Osteoblast (primary cell): Measurements from ENCODE around the gene INVS. TPM values are rescaled to one million over a fixed set of nuclear protein-coding genes. Genes with fewer than 3 reads are reported as not detected.

Experiments
- DNase-seq: peaks from one replicate; pipeline ENCODE4 v3.0.0; 2011; ENCODE audit warnings: low spot score, mixed read lengths; ENCODE audit not compliant: insufficient read length; ENCODE audit errors: missing footprints
- H2AFZ ChIP-seq: 2 replicates; pipeline ENCODE4 v1.6.0; 2011; ENCODE audit warnings: mild to moderate bottlenecking, low read length
- H3K27ac ChIP-seq: 2 replicates; pipeline ENCODE4 v1.5.1; 2011; ENCODE audit warnings: mild to moderate bottlenecking, low read depth, low read length, moderate library complexity
- H3K27me3 ChIP-seq: 2 replicates; pipeline ENCODE4 v1.6.0; 2012; ENCODE audit warnings: mild to moderate bottlenecking, control low read depth, inconsistent platforms, low read length, moderate library complexity; ENCODE audit not compliant: insufficient read depth
- H3K36me3 ChIP-seq: 2 replicates; pipeline ENCODE4 v1.5.1; 2011; ENCODE audit warnings: mild to moderate bottlenecking, low read length, control low read depth, moderate library complexity; ENCODE audit not compliant: insufficient read depth
- H3K4me1 ChIP-seq: 2 replicates; pipeline ENCODE4 v1.5.1; 2011; ENCODE audit warnings: mild to moderate bottlenecking, low read length, control low read depth, moderate library complexity; ENCODE audit not compliant: insufficient read depth
- H3K4me2 ChIP-seq: 2 replicates; pipeline ENCODE4 v1.6.0; 2011; ENCODE audit warnings: mild to moderate bottlenecking, low read length; ENCODE audit not compliant: insufficient read depth
- H3K4me3 ChIP-seq: fragments of 200-600 bp; sonication (generic); 3 replicates; pipeline ENCODE4 v1.5.1; 2012; ENCODE audit warnings: mild to moderate bottlenecking, low read length, inconsistent platforms; ENCODE audit not compliant: insufficient read depth
- H3K79me2 ChIP-seq: 2 replicates; pipeline ENCODE4 v1.6.0; 2012; ENCODE audit warnings: mild to moderate bottlenecking, low read length, control low read depth, inconsistent platforms; ENCODE audit not compliant: insufficient read depth
- H3K9me3 ChIP-seq: 2 replicates; pipeline ENCODE4 v1.5.1; 2011; ENCODE audit warnings: low read depth, low read length, control low read depth
- H4K20me1 ChIP-seq: 2 replicates; pipeline ENCODE4 v1.6.0; 2012; ENCODE audit warnings: mild to moderate bottlenecking, low read length, control low read depth; ENCODE audit not compliant: insufficient read depth
- CTCF ChIP-seq: IDR thresholded peaks from 2 replicates; pipeline ENCODE4 v1.5.1; 2011; ENCODE audit warnings: mild to moderate bottlenecking, low read depth, low read length, moderate library complexity; ENCODE audit errors: extremely low read depth
- total RNA-seq: library from RNA; depleted of rRNA; stranded (reverse); fragments of >200 nt; gene quantifications from 2 replicates; pipeline ENCODE4 v1.2.3, GENCODE V29; 2012

Gene INVS
- total RNA-seq, 1 donor, result 27.1 TPM

- H3K79me2 ChIP-seq, result no peaks in the 10 kb centered on the region
- H2AFZ ChIP-seq, result no peak overlapping the region
- TF ChIP-seq CTCF, result no peak
- DNase-seq, result peak; percentile 81
- H3K27me3 ChIP-seq, result no peaks in the 10 kb centered on the region
- no peaks in the 10 kb centered on the region for H3K9me3 ChIP-seq
- no peak overlapping the region for H3K27ac ChIP-seq
- no peak overlapping the region for H3K4me2 ChIP-seq
- peaks cover 8% of the 10 kb centered on the region for H3K4me1 ChIP-seq
- no peaks in the 10 kb centered on the region for H4K20me1 ChIP-seq
- no peak overlapping the region for H3K4me3 ChIP-seq
- H3K36me3 ChIP-seq, result peaks cover 5% of the 10 kb centered on the region
Observed at GRCh38 chr9:100277166-100277979, 178.3 kb downstream of the INVS start.

GRCh38 chr9:100281066-100281465, 182.0 kb downstream of the INVS start:
- no peak for DNase-seq
- H2AFZ ChIP-seq, result no peak overlapping the region
- no peak overlapping the region for H3K4me2 ChIP-seq
- H3K27ac ChIP-seq, result no peak overlapping the region
- peaks cover 9% of the 10 kb centered on the region for H3K36me3 ChIP-seq
- H4K20me1 ChIP-seq, result no peaks in the 10 kb centered on the region
- no peak for TF ChIP-seq CTCF
- H3K4me3 ChIP-seq, result no peak overlapping the region
- no peaks in the 10 kb centered on the region for H3K27me3 ChIP-seq
- no peaks in the 10 kb centered on the region for H3K79me2 ChIP-seq
- no peaks in the 10 kb centered on the region for H3K9me3 ChIP-seq
- peaks cover 8% of the 10 kb centered on the region for H3K4me1 ChIP-seq

- no peaks in the 10 kb centered on the region for H3K79me2 ChIP-seq
- no peak overlapping the region for H3K4me3 ChIP-seq
- peaks cover 12% of the 10 kb centered on the region for H3K36me3 ChIP-seq
- no peak overlapping the region for H2AFZ ChIP-seq
- TF ChIP-seq CTCF, result no peak
- H3K4me1 ChIP-seq, result peaks cover 8% of the 10 kb centered on the region
- no peaks in the 10 kb centered on the region for H4K20me1 ChIP-seq
- no peaks in the 10 kb centered on the region for H3K27me3 ChIP-seq
- H3K4me2 ChIP-seq, result no peak overlapping the region
- no peaks in the 10 kb centered on the region for H3K9me3 ChIP-seq
- no peak overlapping the region for H3K27ac ChIP-seq
- DNase-seq, result no peak
Observed at GRCh38 chr9:100281676-100282387, 182.8 kb downstream of the INVS start.

- Histone ChIP-seq H3K79me2 (no peaks in the 10 kb centered on the region), H3K4me3 (no peak overlapping the region), H4K20me1 (no peaks in the 10 kb centered on the region), H3K9me3 (no peaks in the 10 kb centered on the region), H3K27ac (no peak overlapping the region), H3K4me1 (peaks cover 4% of the 10 kb centered on the region), H3K36me3 (peaks cover 13% of the 10 kb centered on the region), H3K27me3 (no peaks in the 10 kb centered on the region), H2AFZ (no peak overlapping the region), H3K4me2 (no peak overlapping the region)
- DNase-seq, result no peak
- no peak for TF ChIP-seq CTCF
Observed at GRCh38 chr9:100282388-100282719, 183.3 kb downstream of the INVS start.
